ENCODE measurements around the gene ZC3H18. TPM values are rescaled to one million over a fixed set of nuclear protein-coding genes. Genes with fewer than 3 reads are reported as not detected.
A peak's percentile ranks its signal among the peaks of the same experiment; 100 is the strongest.

ZC3H18 gene
- total and polyA plus RNA-seq, 9 donors: 16.0 to 40.4 (median 30.7) TPM

DNA sequence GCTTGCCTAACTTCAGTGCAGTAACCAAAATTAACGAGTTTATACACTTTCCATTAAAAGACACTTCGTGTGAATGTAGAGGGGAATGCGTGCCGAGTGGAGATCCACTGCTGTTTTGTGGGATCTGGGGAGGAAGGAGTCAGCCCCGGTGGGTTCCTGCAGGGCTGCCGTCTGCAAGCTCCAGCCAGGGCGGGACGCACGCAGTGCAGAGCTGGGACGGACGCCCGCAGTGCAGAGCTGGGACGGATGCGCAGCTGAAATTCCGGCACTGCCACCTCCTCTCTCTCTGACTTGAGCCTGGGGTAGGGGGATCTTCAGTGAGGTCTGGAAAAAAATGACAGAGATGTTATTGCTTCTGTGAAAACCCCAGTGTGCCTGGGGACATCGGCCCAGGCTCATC is 16.5 kb upstream of the ZC3H18 start:
- H3K27me3 ChIP-seq: no peaks in the 10 kb centered on the region
- no peaks in the 10 kb centered on the region for H3K36me3 ChIP-seq
- no peaks in the 10 kb centered on the region for H3K4me1 ChIP-seq (ENCODE audit: insufficient read depth)
- H3K4me3 ChIP-seq: no peak overlapping the region
- TF ChIP-seq EP300 (IDR thresholded peaks at IDR 0.05) (no peak), POLR2A (IDR thresholded peaks at IDR 0.05) (no peak)
- TF ChIP-seq, protein P1, sequence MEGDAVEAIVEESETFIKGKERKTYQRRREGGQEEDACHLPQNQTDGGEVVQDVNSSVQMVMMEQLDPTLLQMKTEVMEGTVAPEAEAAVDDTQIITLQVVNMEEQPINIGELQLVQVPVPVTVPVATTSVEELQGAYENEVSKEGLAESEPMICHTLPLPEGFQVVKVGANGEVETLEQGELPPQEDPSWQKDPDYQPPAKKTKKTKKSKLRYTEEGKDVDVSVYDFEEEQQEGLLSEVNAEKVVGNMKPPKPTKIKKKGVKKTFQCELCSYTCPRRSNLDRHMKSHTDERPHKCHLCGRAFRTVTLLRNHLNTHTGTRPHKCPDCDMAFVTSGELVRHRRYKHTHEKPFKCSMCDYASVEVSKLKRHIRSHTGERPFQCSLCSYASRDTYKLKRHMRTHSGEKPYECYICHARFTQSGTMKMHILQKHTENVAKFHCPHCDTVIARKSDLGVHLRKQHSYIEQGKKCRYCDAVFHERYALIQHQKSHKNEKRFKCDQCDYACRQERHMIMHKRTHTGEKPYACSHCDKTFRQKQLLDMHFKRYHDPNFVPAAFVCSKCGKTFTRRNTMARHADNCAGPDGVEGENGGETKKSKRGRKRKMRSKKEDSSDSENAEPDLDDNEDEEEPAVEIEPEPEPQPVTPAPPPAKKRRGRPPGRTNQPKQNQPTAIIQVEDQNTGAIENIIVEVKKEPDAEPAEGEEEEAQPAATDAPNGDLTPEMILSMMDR (IDR thresholded peaks at IDR 0.05): no peak
- no peaks in the 10 kb centered on the region for H3K9me3 ChIP-seq
- DNase-seq: no peak
- 62 to 75% (median 63%) methylated on average over 16 of the region's 16 CpGs for WGBS, 3 donors
- H3K27ac ChIP-seq: no peak overlapping the region
- intact Hi-C loops (cut with DNase I): no loop called here

DNA sequence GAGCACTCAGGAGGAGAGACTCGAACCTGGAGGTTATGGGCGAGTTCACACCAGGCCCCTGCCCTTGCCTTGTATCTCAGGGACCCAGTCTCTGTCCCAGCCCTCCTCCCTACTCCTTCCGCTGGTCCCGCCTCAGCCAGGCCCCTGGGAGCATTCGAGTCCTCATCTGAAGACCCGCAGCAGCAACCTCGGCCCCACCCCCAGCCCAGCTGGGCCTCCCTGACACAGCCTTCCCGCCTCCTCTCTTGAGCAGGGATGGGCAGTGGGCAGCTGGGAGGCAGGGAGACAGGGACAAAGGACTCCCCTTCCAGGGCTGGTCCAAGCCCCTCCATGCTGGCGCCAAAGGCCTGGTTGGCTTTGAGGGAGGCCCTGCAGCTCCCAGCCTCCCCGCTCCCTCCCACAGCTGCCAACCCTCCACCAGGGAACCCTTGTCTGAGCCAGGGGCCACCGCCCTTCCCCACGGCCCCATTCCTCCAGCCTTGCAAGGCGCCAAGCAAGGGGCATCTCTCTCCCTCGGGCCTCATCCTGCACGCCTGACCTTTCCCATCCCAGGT is 15.4 kb upstream of the ZC3H18 start:
- no peaks in the 10 kb centered on the region for H3K27me3 ChIP-seq

GRCh38 chr16:88556294-88556988 is 13.8 kb upstream of the ZC3H18 start:
- Histone ChIP-seq H3K36me3 (no peaks in the 10 kb centered on the region), H3K27me3 (no peaks in the 10 kb centered on the region), H3K27ac (no peak overlapping the region), H3K4me3 (no peak overlapping the region), H3K4me1 (ENCODE audit: insufficient read depth) (no peaks in the 10 kb centered on the region), H3K9me3 (no peaks in the 10 kb centered on the region)
- no peak for TF ChIP-seq EP300 (IDR thresholded peaks at IDR 0.05)
- TF ChIP-seq, protein P1 (IDR thresholded peaks at IDR 0.05): no peak
- TF ChIP-seq POLR2A (IDR thresholded peaks at IDR 0.05): no peak
- intact Hi-C loops (cut with DNase I): no loop called here
- no peak for DNase-seq
- 70 to 73% (median 72%) methylated on average over 14 to 15 of the region's 15 CpGs for WGBS, 3 donors

More for the DNA sequence above, 15.4 kb upstream of the ZC3H18 start:
- H3K4me1 ChIP-seq (ENCODE audit: insufficient read depth): no peaks in the 10 kb centered on the region
- DNase-seq: no peak
- intact Hi-C loops (cut with DNase I): no loop called here
- no peak overlapping the region for H3K4me3 ChIP-seq
- H3K9me3 ChIP-seq: no peaks in the 10 kb centered on the region
- 60 to 62% (median 61%) methylated on average over 15 of the region's 15 CpGs for WGBS, 3 donors
- no peak overlapping the region for H3K27ac ChIP-seq
- no peaks in the 10 kb centered on the region for H3K36me3 ChIP-seq
- TF ChIP-seq POLR2A (IDR thresholded peaks at IDR 0.05): no peak
- TF ChIP-seq, protein P1 (IDR thresholded peaks at IDR 0.05): no peak
- TF ChIP-seq EP300 (IDR thresholded peaks at IDR 0.05): no peak

DNA sequence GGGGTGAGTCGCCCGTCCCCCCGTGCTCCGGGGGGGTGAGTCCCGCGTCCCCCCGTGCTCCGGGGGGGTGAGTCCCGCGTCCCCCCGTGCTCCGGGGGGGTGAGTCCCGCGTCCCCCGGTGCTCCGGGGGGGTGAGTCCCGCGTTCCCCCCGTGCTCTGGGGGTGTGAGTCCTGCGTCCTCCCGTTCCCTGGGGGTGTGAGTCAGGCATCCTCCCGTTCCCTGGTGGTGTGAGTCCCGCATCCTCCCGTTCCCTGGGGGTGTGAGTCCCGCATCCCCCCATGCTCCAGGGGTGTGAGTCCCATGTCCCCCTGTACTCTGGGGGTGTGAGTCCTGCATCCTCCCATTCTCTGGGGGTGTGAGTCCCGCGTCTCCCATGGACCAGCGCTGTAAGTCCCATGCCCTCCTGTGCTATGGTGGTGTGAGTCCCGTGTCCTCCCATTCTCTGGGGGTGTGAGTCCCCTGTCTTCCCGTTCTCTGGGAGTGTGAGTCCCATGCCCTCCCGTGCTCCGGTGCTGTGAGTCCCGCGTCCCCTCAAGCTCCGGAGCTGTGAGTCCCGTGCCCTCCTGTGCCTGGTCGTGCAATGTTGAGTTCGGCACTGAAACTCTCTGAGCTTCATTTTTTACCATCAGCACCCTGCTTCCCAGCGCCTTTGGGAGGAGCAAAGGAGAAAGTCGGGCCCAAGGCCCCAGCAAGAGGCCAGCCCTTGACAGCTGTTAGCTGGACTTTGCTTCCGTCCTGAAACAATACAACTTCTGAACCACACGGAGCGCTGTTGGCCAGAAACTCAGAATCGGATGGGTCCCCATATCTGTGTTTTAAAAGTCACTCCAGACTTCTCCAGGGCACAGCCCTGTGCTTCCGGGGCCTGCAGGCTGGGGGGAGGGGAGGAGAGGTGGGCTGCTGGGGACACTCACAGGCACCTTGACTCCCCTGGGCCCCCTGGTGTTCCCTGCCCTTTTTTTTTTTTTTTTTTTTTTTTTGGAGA is 11.5 kb upstream of the ZC3H18 start:
- peak; percentile 74 to 85 (median 82) for DNase-seq
- TF ChIP-seq EP300 (IDR thresholded peaks at IDR 0.05): no peak
- TF ChIP-seq, protein P1 (IDR thresholded peaks at IDR 0.05): peak; percentile 37 to 41 (median 41)
- Histone ChIP-seq H3K36me3 (no peaks in the 10 kb centered on the region), H3K27ac (no peak overlapping the region), H3K4me1 (ENCODE audit: insufficient read depth) (peaks cover 2% of the 10 kb centered on the region), H3K27me3 (no peaks in the 10 kb centered on the region), H3K4me3 (no peak overlapping the region), H3K9me3 (no peaks in the 10 kb centered on the region)
- WGBS, 3 donors: 28 to 37% (median 29%) methylated on average over 26 to 43 of the region's 45 CpGs
- intact Hi-C loops (cut with DNase I): no loop called here

Data from ovary (tissue), 9 donors.